ENCODE measurements around the gene LYST.
"Not testable (repeated sequence)": the region's sequence is repeated elsewhere in the genome, so short reads cannot be mapped to it uniquely, and the experiment has no call there.

Gene LYST

GRCh38 chr1:235908742-235909520 is 42.2 kb upstream of the LYST start:
- DNase-seq, result no peak

GRCh38 chr1:235907897-235908240 is 41.2 kb upstream of the LYST start:
- Mint-ChIP-seq H3K27ac (no peak overlapping the region), H3K27me3 (ENCODE audit: low read depth, poor library complexity) (peaks cover 8% of the 10 kb centered on the region), H3K4me3 (no peak overlapping the region), H3K9me3 (no peaks in the 10 kb centered on the region), H3K4me1 (peaks cover 41% of the 10 kb centered on the region), H3K36me3 (ENCODE audit: low read depth) (no peaks in the 10 kb centered on the region)
- no peak for DNase-seq
- no peak for TF ChIP-seq CTCF (IDR thresholded peaks at IDR 0.05)

More at GRCh38 chr1:235908742-235909520, 42.2 kb upstream of the LYST start:
- Mint-ChIP-seq H3K9me3 (no peaks in the 10 kb centered on the region), H3K27ac (no peak overlapping the region), H3K4me3 (no peak overlapping the region), H3K36me3 (ENCODE audit: low read depth) (no peaks in the 10 kb centered on the region), H3K27me3 (ENCODE audit: low read depth, poor library complexity) (peaks cover 8% of the 10 kb centered on the region), H3K4me1 (peaks cover 41% of the 10 kb centered on the region)
- no peak for TF ChIP-seq CTCF (IDR thresholded peaks at IDR 0.05)

- Mint-ChIP-seq H3K4me3 (no peak overlapping the region), H3K36me3 (ENCODE audit: low read depth) (no peaks in the 10 kb centered on the region), H3K4me1 (peaks cover 41% of the 10 kb centered on the region), H3K9me3 (no peaks in the 10 kb centered on the region), H3K27ac (no peak overlapping the region), H3K27me3 (ENCODE audit: low read depth, poor library complexity) (peaks cover 8% of the 10 kb centered on the region)
- TF ChIP-seq CTCF (IDR thresholded peaks at IDR 0.05), result no peak
- no peak for DNase-seq
These were observed 40.6 kb upstream of the LYST start for GRCh38 chr1:235907187-235907896.

- H3K4me1 Mint-ChIP-seq, result peaks cover 32% of the 10 kb centered on the region
- peaks cover 8% of the 10 kb centered on the region for H3K27me3 Mint-ChIP-seq (ENCODE audit: low read depth, poor library complexity)
- H3K4me3 Mint-ChIP-seq, result no peak overlapping the region
- H3K36me3 Mint-ChIP-seq (ENCODE audit: low read depth), result no peaks in the 10 kb centered on the region
- TF ChIP-seq CTCF (IDR thresholded peaks at IDR 0.05), result no peak
- DNase-seq, result no peak
- H3K27ac Mint-ChIP-seq, result no peak overlapping the region
- no peaks in the 10 kb centered on the region for H3K9me3 Mint-ChIP-seq
These were observed 39.7 kb upstream of the LYST start for GRCh38 chr1:235906436-235906835.

GRCh38 chr1:235903809-235904208 is 37.1 kb upstream of the LYST start:
- not testable (repeated sequence) for DNase-seq; H3K9me3 Mint-ChIP-seq; H3K27ac Mint-ChIP-seq; H3K4me3 Mint-ChIP-seq; H3K36me3 Mint-ChIP-seq (ENCODE audit: low read depth)
- peaks cover 11% of the 10 kb centered on the region for H3K27me3 Mint-ChIP-seq (ENCODE audit: low read depth, poor library complexity)
- peaks cover 14% of the 10 kb centered on the region for H3K4me1 Mint-ChIP-seq

GRCh38 chr1:235902677-235903542 is 36.2 kb upstream of the LYST start:
- no peaks in the 10 kb centered on the region for H3K9me3 Mint-ChIP-seq
- H3K4me3 Mint-ChIP-seq, result no peak overlapping the region
- H3K4me1 Mint-ChIP-seq, result peaks cover 9% of the 10 kb centered on the region
- H3K27ac Mint-ChIP-seq, result no peak overlapping the region
- no peak for TF ChIP-seq CTCF (IDR thresholded peaks at IDR 0.05)
- H3K36me3 Mint-ChIP-seq (ENCODE audit: low read depth), result no peaks in the 10 kb centered on the region
- no peak for DNase-seq
- peaks cover 11% of the 10 kb centered on the region for H3K27me3 Mint-ChIP-seq (ENCODE audit: low read depth, poor library complexity)
